GM12878 (cell line): ENCODE data around the gene TPCN2. TPM values are rescaled to one million over a fixed set of nuclear protein-coding genes. Genes with fewer than 3 reads are reported as not detected.

Source experiments
- BCL11A ChIP-seq: IDR thresholded peaks from 2 replicates; pipeline ENCODE4 v1.6.1; 2011; ENCODE audit warnings: low read depth, low read length
- BCLAF1 ChIP-seq: fragments of 450-650 bp; IDR thresholded peaks from 2 replicates; pipeline ENCODE4 v1.6.1; 2017; ENCODE audit warnings: antibody characterized with exemption, mild to moderate bottlenecking, moderate library complexity
- BHLHE40 ChIP-seq, 2 experiments: fragments of 450-650 bp in 1 of 2; IDR thresholded peaks; 2 replicates each; pipeline ENCODE4 v1.6.1; 2011 to 2017; ENCODE audit warnings: low read depth in 2 of 2, borderline replicate concordance in 1 of 2, improper control_type of control experiment in 1 of 2, low read length in 1 of 2, mild to moderate bottlenecking in 1 of 2
- IKZF1 ChIP-seq: fragments of 450-650 bp; conservative IDR thresholded peaks from 2 replicates; pipeline ENCODE4 v1.6.1; 2017; ENCODE audit warnings: antibody characterized with exemption, mild to moderate bottlenecking
- KAT2A ChIP-seq: conservative IDR thresholded peaks from 2 replicates; pipeline ENCODE4 v1.6.1; 2011; ENCODE audit warnings: low read depth, low read length; ENCODE audit not compliant: control insufficient read depth
- RUNX3 ChIP-seq: IDR thresholded peaks from 2 replicates; pipeline ENCODE4 v1.6.1; 2012; ENCODE audit warnings: low read length, inconsistent platforms
- SMAD1 ChIP-seq: fragments of 450-650 bp; IDR thresholded peaks from 2 replicates; pipeline ENCODE4 v1.6.1; 2018; ENCODE audit warnings: mild to moderate bottlenecking, low read depth; ENCODE audit not compliant: partially characterized antibody
- SREBF1 ChIP-seq: IDR thresholded peaks from 2 replicates; pipeline ENCODE4 v1.6.1; 2012; ENCODE audit warnings: mild to moderate bottlenecking, low read length
- ZBTB4 ChIP-seq: fragments of 450-650 bp; formaldehyde crosslinking; IDR thresholded peaks from 2 replicates; pipeline ENCODE4 v1.4.0; 2022; ENCODE audit warnings: mild to moderate bottlenecking, moderate library complexity
- polyA plus RNA-seq, 11 experiments: library from polyadenylated mRNA; depleted of rRNA in 4 of 11; unstranded in 6 of 11; stranded (reverse) in 5 of 11; fragments of >200 nt; fragmentation: Nextera tagmentation in 4 of 11; fragmentation: Illumina TruSeq in 1 of 11; extraction: Ambion mirVana in 4 of 11; extraction: Trizol in 1 of 11; gene quantifications; 1 replicate in 1 of 11; 2 replicates in 10 of 11; pipeline versions ENCODE4 v1.2.1 to v1.2.3, GENCODE V29; 2011 to 2016; ENCODE audit warnings: inconsistent platforms in 2 of 11, missing spikeins in 2 of 11, low read depth in 1 of 11
- total RNA-seq, 4 experiments: library from RNA; depleted of rRNA in 3 of 4; stranded (reverse); fragments of >200 nt in 3 of 4; fragmentation: Illumina TruSeq in 1 of 4; extraction: Trizol in 1 of 4; gene quantifications; 2 replicates each; pipeline versions ENCODE4 v1.2.1 to v1.2.3, GENCODE V29; 2013 to 2021

The TPCN2 gene
- total and polyA plus RNA-seq, 10 of the 15 experiments (the other 5 are each of a cell fraction or from before 2014, with no cell fraction given) = 1.7 to 18.4 (median 8.4) TPM

GRCh38 chr11:69055598-69056516 lies 7.1 kb downstream of the TPCN2 start (continued):
- no peak for TF ChIP-seq ZBTB4
- TF ChIP-seq SREBF1 = peak; percentile 12; the same call in 1 of the 2 replicates
- peak; percentile 96 for TF ChIP-seq BCL11A
- peak; percentile 91 to 97 for TF ChIP-seq BHLHE40 (IDR thresholded peaks at IDR 0.05; ENCODE audit: borderline replicate concordance in 1 of 2, low read depth in 2 of 2, low read length in 1 of 2)
- TF ChIP-seq IKZF1 = peak; percentile 97
- peak; percentile 98 for TF ChIP-seq RUNX3
- peak; percentile 66 for TF ChIP-seq SMAD1
- no peak for TF ChIP-seq BCLAF1
- TF ChIP-seq KAT2A = no peak
